HEK293 (cell line): ENCODE measurements around the gene HPX.

Experiments
- CTCF ChIA-PET: fragments of 350-600 bp; formaldehyde crosslinking; extraction: SDS; loops from one replicate; lab custom pipeline; 2021; ENCODE audit warnings: antibody characterized with exemption; lab: Yijun Ruan, JAX
- POLR2A ChIA-PET: fragments of 300-600 bp; formaldehyde crosslinking; extraction: SDS; loops from one replicate; lab custom pipeline; 2020; ENCODE audit warnings: antibody characterized with exemption, inconsistent platforms; lab: Yijun Ruan, JAX
- H3K27ac ChIP-seq: fragments of 200-500 bp; sonication (Bioruptor generic); 2 replicates; pipeline ENCODE4 v1.5.1; 2014; ENCODE audit warnings: low read depth, low read length, control low read depth, inconsistent platforms; ENCODE audit errors: extremely low read depth
- H3K36me3 ChIP-seq, 2 experiments: fragments of 200-500 bp in 1 of 2; sonication (Bioruptor generic) in 1 of 2; 1 replicate in 1 of 2; 2 replicates in 1 of 2; pipeline ENCODE4 v1.5.1; 2014 to 2017; ENCODE audit warnings: inconsistent platforms in 2 of 2, low read length in 2 of 2; ENCODE audit not compliant: control insufficient read depth in 2 of 2, insufficient read depth in 1 of 2
- H3K4me1 ChIP-seq: fragments of 200-500 bp; sonication (Bioruptor generic); 2 replicates; pipeline ENCODE4 v1.5.1; 2014; ENCODE audit warnings: mild to moderate bottlenecking, low read length, inconsistent platforms; ENCODE audit not compliant: control insufficient read depth, insufficient read depth
- H3K4me3 ChIP-seq: 2 replicates; pipeline ENCODE4 v1.5.1; 2011; ENCODE audit warnings: low read depth, mild to moderate bottlenecking, control low read depth, low read length, moderate library complexity
- H3K9me3 ChIP-seq: fragments of 200-500 bp; sonication (Bioruptor generic); 2 replicates; pipeline ENCODE4 v1.5.1; 2014; ENCODE audit warnings: low read depth, low read length, inconsistent platforms; ENCODE audit not compliant: control insufficient read depth, insufficient read depth
- CTCF ChIP-seq: fragments of 450-650 bp; formaldehyde crosslinking; IDR thresholded peaks from 2 replicates; pipeline ENCODE4 v1.5.1; 2016; ENCODE audit warnings: missing biosample characterization, missing genetic modification characterization
- FEZF1 ChIP-seq: fragments of 450-650 bp; formaldehyde crosslinking; IDR thresholded peaks from 2 replicates; pipeline ENCODE4 v1.5.1; 2016; ENCODE audit warnings: missing biosample characterization, missing genetic modification characterization
- GLIS2 ChIP-seq: fragments of 450-650 bp; formaldehyde crosslinking; IDR thresholded peaks from 2 replicates; pipeline ENCODE4 v1.5.1; 2016; ENCODE audit warnings: missing biosample characterization, missing genetic modification characterization
- HOXA7 ChIP-seq: sonication (generic); formaldehyde crosslinking; IDR thresholded peaks from 2 replicates; pipeline ENCODE4 v1.8.1; 2022; ENCODE audit warnings: missing genetic modification reagents, borderline replicate concordance
- HOXC10 ChIP-seq: sonication (generic); formaldehyde crosslinking; IDR thresholded peaks from 2 replicates; pipeline ENCODE4 v1.8.1; 2023; ENCODE audit warnings: mild to moderate bottlenecking, missing genetic modification reagents
- KLF10 ChIP-seq: fragments of 450-650 bp; IDR thresholded peaks from 2 replicates; pipeline ENCODE4 v1.5.1; 2018; ENCODE audit warnings: missing biosample characterization, mild to moderate bottlenecking, missing genetic modification characterization
- KLF16 ChIP-seq: fragments of 450-650 bp; formaldehyde crosslinking; IDR thresholded peaks from 2 replicates; pipeline ENCODE4 v1.5.1; 2017; ENCODE audit warnings: missing biosample characterization, missing genetic modification characterization
- SP3 ChIP-seq: fragments of 450-650 bp; formaldehyde crosslinking; IDR thresholded peaks from 2 replicates; pipeline ENCODE4 v1.5.1; 2016; ENCODE audit warnings: missing biosample characterization, missing genetic modification characterization
- ZBTB1 ChIP-seq: fragments of 450-650 bp; formaldehyde crosslinking; IDR thresholded peaks from 2 replicates; pipeline ENCODE4 v1.5.1; 2016; ENCODE audit warnings: missing biosample characterization, missing genetic modification characterization
- ZBTB48 ChIP-seq: fragments of 450-650 bp; formaldehyde crosslinking; IDR thresholded peaks from 2 replicates; pipeline ENCODE4 v1.5.1; 2016; ENCODE audit warnings: missing biosample characterization, missing genetic modification characterization
- ZFP3 ChIP-seq: fragments of 450-650 bp; formaldehyde crosslinking; IDR thresholded peaks from 2 replicates; pipeline ENCODE4 v1.5.1; 2016; ENCODE audit warnings: low read depth, missing biosample characterization, missing genetic modification characterization
- ZNF121 ChIP-seq: fragments of 450-650 bp; formaldehyde crosslinking; IDR thresholded peaks from 2 replicates; pipeline ENCODE4 v1.5.1; 2016; ENCODE audit warnings: missing biosample characterization, missing genetic modification characterization
- ZNF146 ChIP-seq: fragments of 450-650 bp; formaldehyde crosslinking; IDR thresholded peaks from 2 replicates; pipeline ENCODE4 v1.5.1; 2016; ENCODE audit warnings: missing biosample characterization, missing genetic modification characterization
- ZNF157 ChIP-seq: fragments of 450-650 bp; formaldehyde crosslinking; IDR thresholded peaks from 2 replicates; pipeline ENCODE4 v1.5.1; 2016; ENCODE audit warnings: missing biosample characterization, missing genetic modification characterization
- ZNF18 ChIP-seq: fragments of 450-650 bp; formaldehyde crosslinking; IDR thresholded peaks from 2 replicates; pipeline ENCODE4 v1.5.1; 2016; ENCODE audit warnings: missing biosample characterization, missing genetic modification characterization
- ZNF239 ChIP-seq: fragments of 450-650 bp; formaldehyde crosslinking; IDR thresholded peaks from 2 replicates; pipeline ENCODE4 v1.5.1; 2016; ENCODE audit warnings: missing biosample characterization, missing genetic modification characterization
- ZNF362 ChIP-seq: fragments of 450-650 bp; formaldehyde crosslinking; IDR thresholded peaks from 2 replicates; pipeline ENCODE4 v1.5.1; 2016; ENCODE audit warnings: missing biosample characterization, missing genetic modification characterization
- ZNF394 ChIP-seq: fragments of 450-650 bp; formaldehyde crosslinking; IDR thresholded peaks from 2 replicates; pipeline ENCODE4 v1.5.1; 2016; ENCODE audit warnings: missing biosample characterization, missing genetic modification characterization, mild to moderate bottlenecking, moderate library complexity, borderline replicate concordance
- ZNF501 ChIP-seq: fragments of 450-650 bp; formaldehyde crosslinking; IDR thresholded peaks from 2 replicates; pipeline ENCODE4 v1.5.1; 2016; ENCODE audit warnings: missing biosample characterization, missing genetic modification characterization
- ZNF600 ChIP-seq: fragments of 450-650 bp; formaldehyde crosslinking; IDR thresholded peaks from 2 replicates; pipeline ENCODE4 v1.5.1; 2016; ENCODE audit warnings: missing biosample characterization, missing genetic modification characterization
- ZNF624 ChIP-seq: fragments of 450-650 bp; formaldehyde crosslinking; IDR thresholded peaks from 2 replicates; pipeline ENCODE4 v1.5.1; 2017; ENCODE audit warnings: missing biosample characterization, missing genetic modification characterization
- ZNF658 ChIP-seq: fragments of 450-650 bp; formaldehyde crosslinking; IDR thresholded peaks from 2 replicates; pipeline ENCODE4; 2016; ENCODE audit warnings: missing biosample characterization, missing genetic modification characterization
- ZNF664 ChIP-seq: fragments of 450-650 bp; formaldehyde crosslinking; IDR thresholded peaks from 2 replicates; pipeline ENCODE4 v1.5.1; 2016; ENCODE audit warnings: missing biosample characterization, missing genetic modification characterization
- ZSCAN16 ChIP-seq: fragments of 450-650 bp; formaldehyde crosslinking; IDR thresholded peaks from 2 replicates; pipeline ENCODE4 v1.5.1; 2016; ENCODE audit warnings: missing biosample characterization, missing genetic modification characterization
- TF ChIP-seq, protein P1 (sequence below): fragments of 450-650 bp; formaldehyde crosslinking; IDR thresholded peaks from 2 replicates; pipeline ENCODE4 v1.5.1; 2016; ENCODE audit warnings: missing biosample characterization, missing genetic modification characterization, borderline replicate concordance

The HPX gene

GRCh38 chr11:6397156-6397555 is 43.6 kb downstream of the HPX start:
- H3K27ac ChIP-seq: no peak overlapping the region
- H3K4me1 ChIP-seq: no peaks in the 10 kb centered on the region
- no peak overlapping the region for H3K4me3 ChIP-seq
- ChIA-PET CTCF (interaction anchor here (0.6 to 1.1 kb wide), 2 partner anchors 46 to 788 kb away, joined by 3 read pairs; no protein-coding TSS in a partner anchor), POLR2A (no interaction called here)
- peaks cover 0 to 86% of the 10 kb centered on the region in 2 experiments; a peak in 1 of 3 replicates for H3K36me3 ChIP-seq
- H3K9me3 ChIP-seq: no peaks in the 10 kb centered on the region
- TF ChIP-seq KLF16 (tag by site-specific recombination) (no peak), ZNF658 (tag by site-specific recombination) (no peak), ZNF394 (tag by site-specific recombination) (no peak), ZBTB1 (tag by site-specific recombination) (no peak), ZNF121 (tag by site-specific recombination) (no peak), ZNF146 (tag by site-specific recombination) (no peak), ZNF18 (tag by site-specific recombination) (no peak), ZNF664 (tag by site-specific recombination) (no peak), ZBTB48 (tag by site-specific recombination) (no peak), ZNF239 (tag by site-specific recombination) (no peak), HOXA7 (CRISPR knock-in tag) (no peak)

- Histone ChIP-seq H3K4me3 (no peak overlapping the region), H3K4me1 (no peaks in the 10 kb centered on the region), H3K27ac (no peak overlapping the region), H3K9me3 (no peaks in the 10 kb centered on the region), H3K36me3 (peaks cover 0 to 74% of the 10 kb centered on the region in 2 experiments; a peak in 1 of 3 replicates)
- CTCF ChIA-PET: interaction anchor here (0.7 kb wide), 1 partner anchor 140 kb away, joined by 3 read pairs; no protein-coding TSS in a partner anchor
- TF ChIP-seq HOXC10 (CRISPR knock-in tag) (no peak), ZNF157 (tag by site-specific recombination) (no peak), ZSCAN16 (no peak), ZNF600 (tag by site-specific recombination) (no peak), CTCF (tag by site-specific recombination) (no peak), FEZF1 (tag by site-specific recombination) (no peak), ZNF362 (no peak), SP3 (tag by site-specific recombination) (no peak), KLF10 (tag by site-specific recombination) (no peak), ZNF624 (no peak), GLIS2 (tag by site-specific recombination) (no peak), ZFP3 (no peak), ZNF501 (no peak)
- TF ChIP-seq, protein P1, sequence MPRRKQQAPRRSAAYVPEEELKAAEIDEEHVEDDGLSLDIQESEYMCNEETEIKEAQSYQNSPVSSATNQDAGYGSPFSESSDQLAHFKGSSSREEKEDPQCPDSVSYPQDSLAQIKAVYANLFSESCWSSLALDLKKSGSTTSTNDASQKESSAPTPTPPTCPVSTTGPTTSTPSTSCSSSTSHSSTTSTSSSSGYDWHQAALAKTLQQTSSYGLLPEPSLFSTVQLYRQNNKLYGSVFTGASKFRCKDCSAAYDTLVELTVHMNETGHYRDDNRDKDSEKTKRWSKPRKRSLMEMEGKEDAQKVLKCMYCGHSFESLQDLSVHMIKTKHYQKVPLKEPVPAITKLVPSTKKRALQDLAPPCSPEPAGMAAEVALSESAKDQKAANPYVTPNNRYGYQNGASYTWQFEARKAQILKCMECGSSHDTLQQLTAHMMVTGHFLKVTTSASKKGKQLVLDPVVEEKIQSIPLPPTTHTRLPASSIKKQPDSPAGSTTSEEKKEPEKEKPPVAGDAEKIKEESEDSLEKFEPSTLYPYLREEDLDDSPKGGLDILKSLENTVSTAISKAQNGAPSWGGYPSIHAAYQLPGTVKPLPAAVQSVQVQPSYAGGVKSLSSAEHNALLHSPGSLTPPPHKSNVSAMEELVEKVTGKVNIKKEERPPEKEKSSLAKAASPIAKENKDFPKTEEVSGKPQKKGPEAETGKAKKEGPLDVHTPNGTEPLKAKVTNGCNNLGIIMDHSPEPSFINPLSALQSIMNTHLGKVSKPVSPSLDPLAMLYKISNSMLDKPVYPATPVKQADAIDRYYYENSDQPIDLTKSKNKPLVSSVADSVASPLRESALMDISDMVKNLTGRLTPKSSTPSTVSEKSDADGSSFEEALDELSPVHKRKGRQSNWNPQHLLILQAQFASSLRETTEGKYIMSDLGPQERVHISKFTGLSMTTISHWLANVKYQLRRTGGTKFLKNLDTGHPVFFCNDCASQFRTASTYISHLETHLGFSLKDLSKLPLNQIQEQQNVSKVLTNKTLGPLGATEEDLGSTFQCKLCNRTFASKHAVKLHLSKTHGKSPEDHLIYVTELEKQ: no peak
- POLR2A ChIA-PET: interaction anchor here (0.5 kb wide), 1 partner anchor 12 kb away, joined by 5 read pairs; no protein-coding TSS in a partner anchor
Observed at GRCh38 chr11:6395470-6396060, 45.2 kb downstream of the HPX start.
